H9 (cell line): Measurements from ENCODE around the gene IL20RB. TPM values are rescaled to one million over a fixed set of nuclear protein-coding genes. Genes with fewer than 3 reads are reported as not detected.
"Not testable (repeated sequence)": the region's sequence is repeated elsewhere in the genome, so short reads cannot be mapped to it uniquely, and the experiment has no call there.

Source experiments
- DNase-seq: peaks from one replicate; pipeline ENCODE4 v3.0.0-alpha.2; 2017
- H2AFZ ChIP-seq: one replicate; pipeline ENCODE4 v1.6.1; 2013; ENCODE audit warnings: mild to moderate bottlenecking, low read length, control low read depth, moderate library complexity
- H2AK5ac ChIP-seq: 2 replicates; pipeline ENCODE4 v1.6.1; 2013; ENCODE audit warnings: low read length, control low read depth, mixed read lengths; ENCODE audit not compliant: insufficient read length
- H2BK120ac ChIP-seq: one replicate; pipeline ENCODE4 v1.6.1; 2013; ENCODE audit warnings: low read depth, mild to moderate bottlenecking, low read length, control low read depth, inconsistent platforms; ENCODE audit not compliant: poor library complexity, severe bottlenecking
- H2BK12ac ChIP-seq: 2 replicates; pipeline ENCODE4 v1.6.1; 2013; ENCODE audit warnings: low read length, control low read depth, mixed read lengths, low read depth; ENCODE audit not compliant: insufficient read length
- H2BK15ac ChIP-seq: 2 replicates; pipeline ENCODE4 v1.6.1; 2013; ENCODE audit warnings: low read depth, low read length, control low read depth
- H2BK20ac ChIP-seq: one replicate; pipeline ENCODE4 v1.6.1; 2013; ENCODE audit warnings: low read depth, mild to moderate bottlenecking, low read length, control low read depth, inconsistent platforms; ENCODE audit not compliant: poor library complexity, severe bottlenecking
- H2BK5ac ChIP-seq: 2 replicates; pipeline ENCODE4 v1.6.1; 2013; ENCODE audit warnings: low read length, control low read depth, mixed read lengths; ENCODE audit not compliant: insufficient read length
- H3K14ac ChIP-seq: 2 replicates; pipeline ENCODE4 v1.6.1; 2013; ENCODE audit warnings: low read length, control low read depth; ENCODE audit not compliant: insufficient read depth
- H3K18ac ChIP-seq: 2 replicates; pipeline ENCODE4 v1.6.1; 2013; ENCODE audit warnings: low read depth, mild to moderate bottlenecking, mixed read lengths, low read length, control low read depth; ENCODE audit not compliant: insufficient read length
- H3K23ac ChIP-seq: 2 replicates; pipeline ENCODE4 v1.6.1; 2013; ENCODE audit warnings: low read length, control low read depth, mixed read lengths, low read depth; ENCODE audit not compliant: insufficient read length
- H3K23me2 ChIP-seq: 2 replicates; pipeline ENCODE4 v1.6.1; 2013; ENCODE audit warnings: low read depth, mild to moderate bottlenecking, mixed read lengths, low read length, control low read depth; ENCODE audit not compliant: insufficient read length, poor library complexity, severe bottlenecking
- H3K27ac ChIP-seq: 2 replicates; pipeline ENCODE4 v1.5.1; 2013; ENCODE audit warnings: low read length, control low read depth, mixed read lengths, low read depth; ENCODE audit not compliant: insufficient read length
- H3K27me3 ChIP-seq: 2 replicates; pipeline ENCODE4 v1.6.1; 2013; ENCODE audit warnings: low read length, control low read depth, inconsistent platforms; ENCODE audit not compliant: insufficient read depth
- H3K4ac ChIP-seq: 2 replicates; pipeline ENCODE4 v1.6.1; 2013; ENCODE audit warnings: low read depth, mild to moderate bottlenecking, control low read depth, inconsistent platforms, low read length, moderate library complexity
- H3K4me1 ChIP-seq: 2 replicates; pipeline ENCODE4 v1.6.1; 2013; ENCODE audit warnings: low read length, control low read depth, inconsistent platforms; ENCODE audit not compliant: insufficient read depth
- H3K4me2 ChIP-seq: 2 replicates; pipeline ENCODE4 v1.6.1; 2013; ENCODE audit warnings: low read length, control low read depth, mixed read lengths; ENCODE audit not compliant: insufficient read length, insufficient read depth
- H3K56ac ChIP-seq: 2 replicates; pipeline ENCODE4 v1.6.1; 2013; ENCODE audit warnings: low read depth, mild to moderate bottlenecking, mixed read lengths, low read length, control low read depth; ENCODE audit not compliant: insufficient read length
- H3K79me1 ChIP-seq: 2 replicates; pipeline ENCODE4 v1.6.1; 2013; ENCODE audit warnings: low read depth, mild to moderate bottlenecking, moderate library complexity, low read length, control low read depth, inconsistent platforms; ENCODE audit not compliant: insufficient read depth, poor library complexity, severe bottlenecking
- H3K79me2 ChIP-seq: 2 replicates; pipeline ENCODE4 v1.6.1; 2013; ENCODE audit warnings: low read length, control low read depth, inconsistent platforms; ENCODE audit not compliant: insufficient read depth
- H3K9ac ChIP-seq: 2 replicates; pipeline ENCODE4 v1.6.1; 2013; ENCODE audit warnings: low read length, control low read depth, mixed read lengths; ENCODE audit not compliant: insufficient read length; ENCODE audit errors: extremely low read depth
- H3K9me3 ChIP-seq: one replicate; pipeline ENCODE4 v1.6.1; 2013; ENCODE audit warnings: low read depth, low read length, inconsistent platforms; ENCODE audit not compliant: control insufficient read depth
- H3T11ph ChIP-seq: one replicate; pipeline ENCODE4 v1.6.1; 2013; ENCODE audit warnings: mild to moderate bottlenecking, low read length, control low read depth, inconsistent platforms
- H4K20me1 ChIP-seq: one replicate; pipeline ENCODE4 v1.6.1; 2013; ENCODE audit not compliant: control insufficient read depth, insufficient read length, insufficient read depth
- H4K5ac ChIP-seq: 2 replicates; pipeline ENCODE4 v1.6.1; 2013; ENCODE audit warnings: low read depth, mild to moderate bottlenecking, mixed read lengths, low read length, control low read depth; ENCODE audit not compliant: insufficient read length
- H4K8ac ChIP-seq: replicated peaks from 2 replicates; pipeline ENCODE4 v1.6.1; 2013; ENCODE audit warnings: low read length, control low read depth, mixed read lengths, low read depth; ENCODE audit not compliant: insufficient read length
- H4K91ac ChIP-seq: 2 replicates; pipeline ENCODE4 v1.6.1; 2013; ENCODE audit warnings: low read depth, mild to moderate bottlenecking, moderate library complexity, mixed read lengths, low read length, control low read depth; ENCODE audit not compliant: insufficient read length
- H3K27ac Mint-ChIP-seq, 3 experiments: 2 replicates in 2 of 3; 3 replicates in 1 of 3; pipeline ENCODE4 v1.8.0; 2020 to 2021; ENCODE audit warnings: mixed read lengths in 3 of 3, mild to moderate bottlenecking in 1 of 3, moderate library complexity in 1 of 3
- H3K27me3 Mint-ChIP-seq: 2 replicates; pipeline ENCODE4 v1.8.0; 2021; ENCODE audit warnings: low read depth, mild to moderate bottlenecking, moderate library complexity, mixed read lengths
- H3K36me3 Mint-ChIP-seq, 3 experiments: 2 replicates in 2 of 3; 3 replicates in 1 of 3; pipeline ENCODE4 v1.8.0; 2020 to 2021; ENCODE audit warnings: low read depth in 3 of 3, mixed read lengths in 3 of 3; ENCODE audit not compliant: insufficient read depth in 1 of 3
- H3K4me1 Mint-ChIP-seq, 2 experiments: 2 replicates each; pipeline ENCODE4 v1.8.0; 2020; ENCODE audit warnings: mixed read lengths in 2 of 2
- H3K4me3 Mint-ChIP-seq, 2 experiments: 2 replicates in 1 of 2; 3 replicates in 1 of 2; pipeline ENCODE4 v1.8.0; 2020 to 2021; ENCODE audit warnings: mild to moderate bottlenecking in 2 of 2, mixed read lengths in 2 of 2, moderate library complexity in 1 of 2
- H3K9me3 Mint-ChIP-seq, 2 experiments: 2 replicates in 1 of 2; 3 replicates in 1 of 2; pipeline ENCODE4 v1.8.0; 2020; ENCODE audit warnings: mild to moderate bottlenecking in 2 of 2, mixed read lengths in 2 of 2, moderate library complexity in 1 of 2
- CTCF ChIP-seq: fragments of 200-600 bp; sonication (generic); conservative IDR thresholded peaks from 3 replicates; pipeline ENCODE4 v1.8.0; 2021; ENCODE audit warnings: antibody characterized with exemption, mild to moderate bottlenecking
- WGBS: extraction: QIAGEN DNeasy Blood & Tissue Kit; methylation state at CpG from one replicate; pipeline ENCODE4 v1.1.7; 2013; ENCODE audit warnings: missing lambda C conversion rate, low lambda C conversion rate, mixed read lengths; ENCODE audit not compliant: insufficient read length; ENCODE audit errors: extremely low coverage; 5-methylcytosine and 5-hydroxymethylcytosine counted together
- total RNA-seq: library from RNA; stranded (reverse); gene quantifications from 2 replicates; pipeline ENCODE4 v1.2.1, GENCODE V29; 2021

The IL20RB gene
- total RNA-seq, 1 experiment from 2014 or later: 1.5 TPM

GRCh38 chr3:136962927-136963326 is 5.1 kb downstream of the IL20RB start:
- Histone ChIP-seq H3K4me2 (no peak overlapping the region), H3K9ac (no peak overlapping the region), H3K9me3 (no peaks in the 10 kb centered on the region), H2AK5ac (no peak overlapping the region), H3K23ac (no peak overlapping the region), H4K91ac (no peak overlapping the region), H2BK15ac (no peak overlapping the region), H2BK20ac (no peak overlapping the region), H3K79me2 (no peaks in the 10 kb centered on the region), H4K20me1 (no peaks in the 10 kb centered on the region), H3K14ac (no peak overlapping the region), H4K5ac (no peak overlapping the region), H2BK120ac (no peak overlapping the region), H3K4ac (no peak overlapping the region), H3K79me1 (no peaks in the 10 kb centered on the region), H3K27me3 (no peaks in the 10 kb centered on the region), H3K27ac (no peak overlapping the region), H3K18ac (no peak overlapping the region), H4K8ac (no peak overlapping the region), H2BK12ac (no peak overlapping the region), H2AFZ (no peak overlapping the region), H3K56ac (no peak overlapping the region), H2BK5ac (no peak overlapping the region), H3K23me2 (no peaks in the 10 kb centered on the region), H3K4me1 (no peaks in the 10 kb centered on the region), H3T11ph (no peak overlapping the region)
- no peak overlapping the region for H3K4me3 Mint-ChIP-seq
- peaks cover 0 to 2% of the 10 kb centered on the region in 2 experiments; a peak in 2 of 5 replicates for H3K9me3 Mint-ChIP-seq
- H3K27me3 Mint-ChIP-seq: no peaks in the 10 kb centered on the region
- H3K36me3 Mint-ChIP-seq: no peaks in the 10 kb centered on the region; a peak in 1 of 7 replicates
- DNase-seq: no peak
- peaks cover 4 to 8% of the 10 kb centered on the region in 2 experiments for H3K4me1 Mint-ChIP-seq
- no peak overlapping the region for H3K27ac Mint-ChIP-seq
- WGBS: no CpG with 5 or more reads among the region's 1 CpG
- TF ChIP-seq CTCF: no peak

- H3K18ac ChIP-seq, H3K23ac ChIP-seq, H3K4me1 Mint-ChIP-seq, H3K4me1 ChIP-seq, H4K20me1 ChIP-seq, H4K91ac ChIP-seq, H2AFZ ChIP-seq, H3K27ac ChIP-seq, H3K9me3 Mint-ChIP-seq, H2BK20ac ChIP-seq, H3K14ac ChIP-seq, H2BK12ac ChIP-seq, H2BK15ac ChIP-seq, H3K23me2 ChIP-seq, H2BK5ac ChIP-seq, H3T11ph ChIP-seq, DNase-seq, H3K4ac ChIP-seq, H2BK120ac ChIP-seq, H4K8ac ChIP-seq, H2AK5ac ChIP-seq, H3K9ac ChIP-seq, H4K5ac ChIP-seq, H3K4me2 ChIP-seq, H3K9me3 ChIP-seq, H3K79me2 ChIP-seq, H3K79me1 ChIP-seq, H3K27me3 Mint-ChIP-seq, H3K27me3 ChIP-seq, H3K56ac ChIP-seq: not testable (repeated sequence)
- WGBS: no CpG with 5 or more reads among the region's 14 CpGs
- Mint-ChIP-seq H3K36me3 (peaks cover 0 to 13% (median 4%) of the 10 kb centered on the region in 3 experiments; a peak in 3 of 7 replicates), H3K4me3 (peak overlapping the region in 1 of 2 experiments; percentile 55; a peak in 2 of 5 replicates), H3K27ac (peak overlapping the region in 1 of 3 experiments; percentile 75; a peak in 2 of 7 replicates)
Measured at GRCh38 chr3:136969539-136969938, 11.8 kb downstream of the IL20RB start.
